Loucy (cell line): ENCODE data around the gene CD101.

ENCODE experiments used
- H2AFZ ChIP-seq: fragments of 200-600 bp; sonication (generic); 2 replicates; pipeline ENCODE4 v1.6.0; 2016; ENCODE audit warnings: antibody characterized with exemption, mild to moderate bottlenecking, low read length, moderate library complexity
- H3F3A ChIP-seq: fragments of 200-600 bp; 2 replicates; pipeline ENCODE4 v1.6.0; 2016; ENCODE audit warnings: antibody characterized with exemption, low read depth, mild to moderate bottlenecking
- H3K27me3 ChIP-seq: fragments of 200-600 bp; sonication (generic); 2 replicates; pipeline ENCODE4 v1.6.1; 2014; ENCODE audit warnings: low read length, mild to moderate bottlenecking; ENCODE audit not compliant: insufficient read depth, poor library complexity, severe bottlenecking
- H3K36me3 ChIP-seq: fragments of 200-600 bp; sonication (generic); 2 replicates; pipeline ENCODE4 v1.6.1; 2016; ENCODE audit warnings: low read length; ENCODE audit not compliant: insufficient read depth
- H3K4me1 ChIP-seq: fragments of 200-600 bp; sonication (generic); 2 replicates; pipeline ENCODE4 v1.5.1; 2014; ENCODE audit warnings: low read length, mild to moderate bottlenecking; ENCODE audit not compliant: insufficient read depth, poor library complexity, severe bottlenecking
- H3K4me2 ChIP-seq: fragments of 200-600 bp; sonication (generic); 2 replicates; pipeline ENCODE4 v1.6.0; 2014; ENCODE audit warnings: antibody characterized with exemption, low read length, low read depth, mild to moderate bottlenecking; ENCODE audit not compliant: poor library complexity, severe bottlenecking
- H3K4me3 ChIP-seq: fragments of 200-600 bp; sonication (generic); 2 replicates; pipeline ENCODE4 v1.5.1; 2014; ENCODE audit warnings: low read length, mild to moderate bottlenecking, mixed read lengths; ENCODE audit not compliant: poor library complexity, severe bottlenecking
- H3K79me2 ChIP-seq: fragments of 200-600 bp; sonication (generic); 2 replicates; pipeline ENCODE4 v1.6.1; 2014; ENCODE audit warnings: low read length; ENCODE audit not compliant: insufficient read depth
- H3K9ac ChIP-seq: fragments of 200-600 bp; sonication (generic); 2 replicates; pipeline ENCODE4 v1.6.0; 2014; ENCODE audit warnings: mild to moderate bottlenecking, low read depth, low read length, moderate library complexity; ENCODE audit not compliant: poor library complexity, severe bottlenecking
- H3K9me2 ChIP-seq: fragments of 200-600 bp; sonication (generic); replicated peaks from 2 replicates; pipeline ENCODE4 v1.6.1; 2016; ENCODE audit warnings: low read depth, low read length, mixed read lengths
- H3K9me3 ChIP-seq: fragments of 200-600 bp; sonication (generic); 2 replicates; pipeline ENCODE4 v1.6.1; 2014; ENCODE audit warnings: mild to moderate bottlenecking, antibody characterized with exemption, low read length, low read depth; ENCODE audit not compliant: insufficient read depth
- H4K20me1 ChIP-seq: fragments of 200-600 bp; sonication (generic); 2 replicates; pipeline ENCODE4 v1.6.0; 2014; ENCODE audit warnings: antibody characterized with exemption, low read length, mild to moderate bottlenecking; ENCODE audit not compliant: insufficient read depth, poor library complexity, severe bottlenecking
- CTCF ChIP-seq: fragments of 200-600 bp; sonication (generic); conservative IDR thresholded peaks from 2 replicates; pipeline ENCODE4 v1.5.1; 2014; ENCODE audit warnings: mild to moderate bottlenecking, antibody characterized with exemption, low read length
- EZH2phosphoT487 ChIP-seq: fragments of 200-600 bp; IDR thresholded peaks from 2 replicates; pipeline ENCODE4 v1.6.1; 2018; ENCODE audit warnings: antibody characterized with exemption, mild to moderate bottlenecking, moderate library complexity, borderline replicate concordance

Gene CD101

GRCh38 chr1:116999596-116999995 lies 2.0 kb upstream of the CD101 start:
- Histone ChIP-seq H3K4me3 (no peak overlapping the region), H2AFZ (no peak overlapping the region), H3K27me3 (no peaks in the 10 kb centered on the region), H3K9ac (no peak overlapping the region), H3K79me2 (no peaks in the 10 kb centered on the region), H3K4me1 (no peaks in the 10 kb centered on the region), H3K9me3 (no peaks in the 10 kb centered on the region), H3K9me2 (no peaks in the 10 kb centered on the region), H3K4me2 (no peak overlapping the region), H3F3A (no peaks in the 10 kb centered on the region), H4K20me1 (no peaks in the 10 kb centered on the region), H3K36me3 (no peaks in the 10 kb centered on the region)
- TF ChIP-seq CTCF, result no peak

- no peaks in the 10 kb centered on the region for H3K4me1 ChIP-seq
- H3K9me3 ChIP-seq, result no peaks in the 10 kb centered on the region
- H2AFZ ChIP-seq, result no peak overlapping the region
- no peaks in the 10 kb centered on the region for H4K20me1 ChIP-seq
- no peaks in the 10 kb centered on the region for H3K79me2 ChIP-seq
- H3F3A ChIP-seq, result no peaks in the 10 kb centered on the region
- H3K36me3 ChIP-seq, result no peaks in the 10 kb centered on the region
- H3K27me3 ChIP-seq, result no peaks in the 10 kb centered on the region
- H3K9ac ChIP-seq, result no peak overlapping the region
- no peak for TF ChIP-seq EZH2phosphoT487
- no peak for TF ChIP-seq CTCF
- H3K9me2 ChIP-seq, result no peaks in the 10 kb centered on the region
- H3K4me2 ChIP-seq, result no peak overlapping the region
- no peak overlapping the region for H3K4me3 ChIP-seq
Measured at GRCh38 chr1:117000142-117000541, 1.4 kb upstream of the CD101 start.

GRCh38 chr1:117003223-117003875 lies 1.8 kb downstream of the CD101 start:
- no peak overlapping the region for H3K4me2 ChIP-seq
- no peaks in the 10 kb centered on the region for H3K9me3 ChIP-seq
- no peak overlapping the region for H2AFZ ChIP-seq
- H3K79me2 ChIP-seq, result no peaks in the 10 kb centered on the region
- H3K27me3 ChIP-seq, result no peaks in the 10 kb centered on the region
- no peaks in the 10 kb centered on the region for H3K4me1 ChIP-seq
- H3K9me2 ChIP-seq, result no peaks in the 10 kb centered on the region
- H3K9ac ChIP-seq, result no peak overlapping the region
- no peak overlapping the region for H3K4me3 ChIP-seq
- H3K36me3 ChIP-seq, result no peaks in the 10 kb centered on the region
- TF ChIP-seq CTCF (no peak), EZH2phosphoT487 (no peak)
- H4K20me1 ChIP-seq, result no peaks in the 10 kb centered on the region
- H3F3A ChIP-seq, result no peaks in the 10 kb centered on the region
